ENCODE results near the gene PIK3R2.
"Not testable (repeated sequence)": the region's sequence is repeated elsewhere in the genome, so short reads cannot be mapped to it uniquely, and the experiment has no call there.

The PIK3R2 gene

GRCh38 chr19:18158467-18158866 lies 5.5 kb downstream of the PIK3R2 start:
- POLR2A ChIA-PET = interaction anchor here (1.3 kb wide), 1 partner anchor 49 kb away, joined by 3 read pairs; no protein-coding TSS in a partner anchor
- CTCF ChIA-PET = interaction anchor here (0.6 to 1.8 kb wide), 3 partner anchors 34 to 361 kb away, joined by 3 to 10 read pairs (median 3); no protein-coding TSS in a partner anchor
- no peak for DNase-seq (ENCODE audit: extremely low spot score)
- TF ChIP-seq FOXM1 (IDR thresholded peaks at IDR 0.05; ENCODE audit: borderline replicate concordance) (no peak), TARDBP (IDR thresholded peaks at IDR 0.05) (no peak), ELF4 (IDR thresholded peaks at IDR 0.05) (no peak), ARNT (IDR thresholded peaks at IDR 0.05) (no peak), ZNF384 (IDR thresholded peaks at IDR 0.05) (peak; percentile 13; the same call in 1 of the 2 replicates), FOXK2 (IDR thresholded peaks at IDR 0.05) (no peak), LEF1 (IDR thresholded peaks at IDR 0.05; ENCODE audit: borderline replicate concordance) (no peak), PKNOX1 (IDR thresholded peaks at IDR 0.05) (no peak)

GRCh38 chr19:18159059-18159616 lies 6.2 kb downstream of the PIK3R2 start:
- POLR2A ChIA-PET; DNase-seq (ENCODE audit: extremely low spot score): not testable (repeated sequence)
- CTCF ChIA-PET = interaction anchor here (0.7 to 1.8 kb wide), 2 partner anchors 46 to 152 kb away, joined by 5 to 10 read pairs; no protein-coding TSS in a partner anchor

GRCh38 chr19:18159810-18160209 lies 6.8 kb downstream of the PIK3R2 start:
- CTCF ChIA-PET = interaction anchor here (2.0 kb wide), 1 partner anchor 46 kb away, joined by 4 read pairs; no protein-coding TSS in a partner anchor
- no peak for DNase-seq (ENCODE audit: extremely low spot score)
- POLR2A ChIA-PET = interaction anchor here (0.9 to 1.3 kb wide), 3 partner anchors 56 to 161 kb away, joined by 3 read pairs; partner anchors contain the start of gene JUND
- TF ChIP-seq FOXK2 (IDR thresholded peaks at IDR 0.05) = no peak
- TF ChIP-seq FOXM1 (IDR thresholded peaks at IDR 0.05; ENCODE audit: borderline replicate concordance) = no peak
- TF ChIP-seq PKNOX1 (IDR thresholded peaks at IDR 0.05) = no peak
- no peak for TF ChIP-seq FOXA1 (IDR thresholded peaks at IDR 0.05)
- TF ChIP-seq HDGF (IDR thresholded peaks at IDR 0.05; ENCODE audit: borderline replicate concordance) = no peak
- TF ChIP-seq L3MBTL2 (conservative IDR thresholded peaks at IDR 0.05) = no peak
- no peak for TF ChIP-seq NFRKB (IDR thresholded peaks at IDR 0.05)
- TF ChIP-seq TARDBP (IDR thresholded peaks at IDR 0.05) = no peak
- TF ChIP-seq ARNT (IDR thresholded peaks at IDR 0.05) = no peak
- TF ChIP-seq LEF1 (IDR thresholded peaks at IDR 0.05; ENCODE audit: borderline replicate concordance) = no peak
- TF ChIP-seq ZNF384 (IDR thresholded peaks at IDR 0.05) = no peak
- TF ChIP-seq ELF4 (IDR thresholded peaks at IDR 0.05) = no peak
- no peak for TF ChIP-seq CTBP1 (IDR thresholded peaks at IDR 0.05; ENCODE audit: borderline replicate concordance)
- no peak for TF ChIP-seq BHLHE40 (IDR thresholded peaks at IDR 0.05; ENCODE audit: borderline replicate concordance)
- no peak for TF ChIP-seq SP1 (IDR thresholded peaks at IDR 0.05)
- TF ChIP-seq SUZ12 (IDR thresholded peaks at IDR 0.05) = no peak

GRCh38 chr19:18160493-18160970 lies 7.6 kb downstream of the PIK3R2 start:
- POLR2A ChIA-PET = interaction anchor here (0.8 to 1.4 kb wide), 5 partner anchors 9 to 160 kb away, joined by 3 to 4 read pairs (median 3); partner anchors contain the start of gene JUND
- TF ChIP-seq ELF4 (IDR thresholded peaks at IDR 0.05) (no peak), TARDBP (IDR thresholded peaks at IDR 0.05) (no peak), PKNOX1 (IDR thresholded peaks at IDR 0.05) (no peak), FOXA1 (IDR thresholded peaks at IDR 0.05) (no peak), SP1 (IDR thresholded peaks at IDR 0.05) (no peak), CTBP1 (IDR thresholded peaks at IDR 0.05; ENCODE audit: borderline replicate concordance) (no peak), BHLHE40 (IDR thresholded peaks at IDR 0.05; ENCODE audit: borderline replicate concordance) (no peak), ZNF384 (IDR thresholded peaks at IDR 0.05) (no peak), LEF1 (IDR thresholded peaks at IDR 0.05; ENCODE audit: borderline replicate concordance) (no peak), NFRKB (IDR thresholded peaks at IDR 0.05) (no peak), FOXM1 (IDR thresholded peaks at IDR 0.05; ENCODE audit: borderline replicate concordance) (no peak), HDGF (IDR thresholded peaks at IDR 0.05; ENCODE audit: borderline replicate concordance) (no peak), FOXK2 (IDR thresholded peaks at IDR 0.05) (no peak), L3MBTL2 (conservative IDR thresholded peaks at IDR 0.05) (no peak), SUZ12 (IDR thresholded peaks at IDR 0.05) (no peak), ARNT (IDR thresholded peaks at IDR 0.05) (no peak)
- no peak for DNase-seq (ENCODE audit: extremely low spot score)
- CTCF ChIA-PET = interaction anchor here (2.0 kb wide), 1 partner anchor 47 kb away, joined by 4 read pairs; no protein-coding TSS in a partner anchor

GRCh38 chr19:18160971-18161635 lies 8.1 kb downstream of the PIK3R2 start:
- POLR2A ChIA-PET = interaction anchor here (0.8 to 1.4 kb wide), 5 partner anchors 10 to 159 kb away, joined by 3 to 4 read pairs (median 3); partner anchors contain the start of gene JUND
- DNase-seq (ENCODE audit: extremely low spot score) = peak; percentile 89
- no peak for TF ChIP-seq ELF4 (IDR thresholded peaks at IDR 0.05)
- CTCF ChIA-PET = interaction anchor here (0.7 to 2.0 kb wide), 3 partner anchors 9 to 48 kb away, joined by 3 to 4 read pairs (median 4); no protein-coding TSS in a partner anchor

- POLR2A ChIA-PET = interaction anchor here (1.4 kb wide), 1 partner anchor 10 kb away, joined by 4 read pairs; no protein-coding TSS in a partner anchor
- TF ChIP-seq TARDBP (IDR thresholded peaks at IDR 0.05) (no peak), ZNF384 (IDR thresholded peaks at IDR 0.05) (no peak), ELF4 (IDR thresholded peaks at IDR 0.05) (no peak), LEF1 (IDR thresholded peaks at IDR 0.05; ENCODE audit: borderline replicate concordance) (no peak), FOXK2 (IDR thresholded peaks at IDR 0.05) (no peak), FOXA1 (IDR thresholded peaks at IDR 0.05) (no peak), CTBP1 (IDR thresholded peaks at IDR 0.05; ENCODE audit: borderline replicate concordance) (no peak), NFRKB (IDR thresholded peaks at IDR 0.05) (no peak), SUZ12 (IDR thresholded peaks at IDR 0.05) (no peak)
- CTCF ChIA-PET = interaction anchor here (0.7 to 2.0 kb wide), 3 partner anchors 10 to 48 kb away, joined by 3 to 4 read pairs (median 4); no protein-coding TSS in a partner anchor
- DNase-seq (ENCODE audit: extremely low spot score) = no peak
These were observed 8.7 kb downstream of the PIK3R2 start for GRCh38 chr19:18161636-18162002.
